HG02884 (cell line): ENCODE data around the gene MPPE1.
"Not testable (repeated sequence)": the region's sequence is repeated elsewhere in the genome, so short reads cannot be mapped to it uniquely, and the experiment has no call there.

Source experiments
- ATAC-seq: cut with Tn5 transposase; IDR thresholded peaks from one replicate; pipeline ENCODE4 v1.9.1; 2021; ENCODE audit warnings: mild to moderate bottlenecking, moderate library complexity; ENCODE audit not compliant: unreplicated experiment

Gene MPPE1

GRCh38 chr18:11925800-11926481, 17.8 kb upstream of the MPPE1 start:
- ATAC-seq: no peak

- no peak for ATAC-seq
Measured at GRCh38 chr18:11923450-11923849, 15.3 kb upstream of the MPPE1 start.

- ATAC-seq: not testable (repeated sequence)
Measured at GRCh38 chr18:11919522-11919921, 11.4 kb upstream of the MPPE1 start.

- not testable (repeated sequence) for ATAC-seq
Measured at GRCh38 chr18:11916880-11917279, 8.8 kb upstream of the MPPE1 start.

- no peak for ATAC-seq
Measured at GRCh38 chr18:11909591-11910026, 1.5 kb upstream of the MPPE1 start.

GRCh38 chr18:11909061-11909455, 941 bp upstream of the MPPE1 start:
- no peak for ATAC-seq

- no peak for ATAC-seq
Measured at GRCh38 chr18:11906926-11907874, 917 bp downstream of the MPPE1 start.

- no peak for ATAC-seq
Measured at GRCh38 chr18:11906176-11906575, 1.9 kb downstream of the MPPE1 start.

- ATAC-seq: no peak
Measured at GRCh38 chr18:11905613-11906012, 2.5 kb downstream of the MPPE1 start.

- no peak for ATAC-seq
Measured at GRCh38 chr18:11902522-11903292, 5.4 kb downstream of the MPPE1 start.

GRCh38 chr18:11901826-11902438, 6.2 kb downstream of the MPPE1 start:
- no peak for ATAC-seq

GRCh38 chr18:11899063-11899462, 9.1 kb downstream of the MPPE1 start:
- no peak for ATAC-seq

GRCh38 chr18:11897781-11898180, 10.3 kb downstream of the MPPE1 start:
- ATAC-seq: no peak

GRCh38 chr18:11892438-11892837, 15.7 kb downstream of the MPPE1 start:
- ATAC-seq: not testable (repeated sequence)

GRCh38 chr18:11891737-11892136, 16.4 kb downstream of the MPPE1 start:
- ATAC-seq: no peak

GRCh38 chr18:11889284-11889683, 18.8 kb downstream of the MPPE1 start:
- ATAC-seq: no peak

GRCh38 chr18:11888726-11889125, 19.4 kb downstream of the MPPE1 start:
- ATAC-seq: no peak

- no peak for ATAC-seq
Measured at GRCh38 chr18:11887328-11888128, 20.6 kb downstream of the MPPE1 start.

- ATAC-seq: no peak
Measured at GRCh38 chr18:11886577-11887110, 21.5 kb downstream of the MPPE1 start.
